GM19023 (cell line): Measurements from ENCODE around the gene CD14.
A peak's percentile ranks its signal among the peaks of the same experiment; 100 is the strongest.
"Not testable (repeated sequence)": the region's sequence is repeated elsewhere in the genome, so short reads cannot be mapped to it uniquely, and the experiment has no call there.

Source experiments
- ATAC-seq: cut with Tn5 transposase; IDR thresholded peaks from one replicate; pipeline ENCODE4 v1.9.1; 2021; ENCODE audit warnings: mild to moderate bottlenecking, moderate library complexity; ENCODE audit not compliant: unreplicated experiment

The CD14 gene

GRCh38 chr5:140635291-140636257, 2.6 kb upstream of the CD14 start:
- no peak for ATAC-seq

GRCh38 chr5:140634103-140634502, 1.1 kb upstream of the CD14 start:
- ATAC-seq = no peak

- no peak for ATAC-seq
Measured at GRCh38 chr5:140633501-140633900, 526 bp upstream of the CD14 start.

- ATAC-seq = peak; percentile 59
Measured at GRCh38 chr5:140632366-140633020, 482 bp downstream of the CD14 start.

- ATAC-seq = peak; percentile 45
Measured at GRCh38 chr5:140631831-140632365, 1.1 kb downstream of the CD14 start.

GRCh38 chr5:140631036-140631417, 1.9 kb downstream of the CD14 start:
- ATAC-seq = no peak

GRCh38 chr5:140630292-140631035, 2.5 kb downstream of the CD14 start:
- no peak for ATAC-seq

- no peak for ATAC-seq
Measured at GRCh38 chr5:140628711-140629110, 4.3 kb downstream of the CD14 start.

- ATAC-seq = no peak
Measured at GRCh38 chr5:140627972-140628371, 5.0 kb downstream of the CD14 start.

- not testable (repeated sequence) for ATAC-seq
Measured at GRCh38 chr5:140624886-140625285, 8.1 kb downstream of the CD14 start.

GRCh38 chr5:140623061-140623460, 9.9 kb downstream of the CD14 start:
- ATAC-seq = not testable (repeated sequence)

- ATAC-seq = no peak
Measured at GRCh38 chr5:140622301-140622700, 10.7 kb downstream of the CD14 start.

- ATAC-seq = no peak
Measured at GRCh38 chr5:140611020-140611521, 21.9 kb downstream of the CD14 start.

GRCh38 chr5:140609126-140609525, 23.8 kb downstream of the CD14 start:
- no peak for ATAC-seq

GRCh38 chr5:140608722-140609121, 24.3 kb downstream of the CD14 start:
- no peak for ATAC-seq

GRCh38 chr5:140607031-140607430, 25.9 kb downstream of the CD14 start:
- no peak for ATAC-seq

- no peak for ATAC-seq
Measured at GRCh38 chr5:140605879-140606278, 27.1 kb downstream of the CD14 start.

- no peak for ATAC-seq
Measured at GRCh38 chr5:140603734-140604133, 29.2 kb downstream of the CD14 start.

- not testable (repeated sequence) for ATAC-seq
Measured at GRCh38 chr5:140603446-140603698, 29.6 kb downstream of the CD14 start.

- ATAC-seq = no peak
Measured at GRCh38 chr5:140602147-140602546, 30.8 kb downstream of the CD14 start.

GRCh38 chr5:140600096-140600495, 32.9 kb downstream of the CD14 start:
- no peak for ATAC-seq
